GM21526 (cell line): ENCODE measurements around the gene AHDC1.

ENCODE experiments used
- ATAC-seq: cut with Tn5 transposase; IDR thresholded peaks from one replicate; pipeline ENCODE4 v1.9.1; 2021; ENCODE audit warnings: moderate library complexity; ENCODE audit not compliant: unreplicated experiment, low FRiP score

The AHDC1 gene

GRCh38 chr1:27616441-27616840, 12.5 kb upstream of the AHDC1 start:
- ATAC-seq, result no peak

- no peak for ATAC-seq
Observed at GRCh38 chr1:27615346-27616192, 11.6 kb upstream of the AHDC1 start.

- ATAC-seq, result no peak
Observed at GRCh38 chr1:27614625-27615344, 10.8 kb upstream of the AHDC1 start.

- ATAC-seq, result no peak
Observed at GRCh38 chr1:27614043-27614624, 10.2 kb upstream of the AHDC1 start.

- no peak for ATAC-seq
Observed at GRCh38 chr1:27612718-27613117, 8.8 kb upstream of the AHDC1 start.

- no peak for ATAC-seq
Observed at GRCh38 chr1:27611450-27611849, 7.5 kb upstream of the AHDC1 start.

- ATAC-seq, result no peak
Observed at GRCh38 chr1:27609618-27610240, 5.8 kb upstream of the AHDC1 start.

- ATAC-seq, result no peak
Observed at GRCh38 chr1:27609210-27609555, 5.2 kb upstream of the AHDC1 start.

- no peak for ATAC-seq
Observed at GRCh38 chr1:27607239-27607804, 3.4 kb upstream of the AHDC1 start.

- ATAC-seq, result no peak
Observed at GRCh38 chr1:27606708-27607238, 2.8 kb upstream of the AHDC1 start.

GRCh38 chr1:27605796-27606707, 2.1 kb upstream of the AHDC1 start:
- no peak for ATAC-seq

- ATAC-seq, result no peak
Observed at GRCh38 chr1:27605300-27605766, 1.4 kb upstream of the AHDC1 start.

- ATAC-seq, result no peak
Observed at GRCh38 chr1:27604579-27605299, 795 bp upstream of the AHDC1 start.

- ATAC-seq, result no peak
Observed at GRCh38 chr1:27603309-27603680, 649 bp downstream of the AHDC1 start.

- no peak for ATAC-seq
Observed at GRCh38 chr1:27602462-27603308, 1.3 kb downstream of the AHDC1 start.

- no peak for ATAC-seq
Observed at GRCh38 chr1:27601771-27602461, 2.0 kb downstream of the AHDC1 start.

GRCh38 chr1:27601321-27601770, 2.6 kb downstream of the AHDC1 start:
- no peak for ATAC-seq
